H9 (cell line): ENCODE measurements around the gene GALNT9. TPM values are rescaled to one million over a fixed set of nuclear protein-coding genes. Genes with fewer than 3 reads are reported as not detected.

ENCODE experiments used
- DNase-seq: peaks from one replicate; pipeline ENCODE4 v3.0.0-alpha.2; 2017
- H2AFZ ChIP-seq: one replicate; pipeline ENCODE4 v1.6.1; 2013; ENCODE audit warnings: mild to moderate bottlenecking, low read length, control low read depth, moderate library complexity
- H2AK5ac ChIP-seq: 2 replicates; pipeline ENCODE4 v1.6.1; 2013; ENCODE audit warnings: low read length, control low read depth, mixed read lengths; ENCODE audit not compliant: insufficient read length
- H2BK120ac ChIP-seq: one replicate; pipeline ENCODE4 v1.6.1; 2013; ENCODE audit warnings: low read depth, mild to moderate bottlenecking, low read length, control low read depth, inconsistent platforms; ENCODE audit not compliant: poor library complexity, severe bottlenecking
- H2BK12ac ChIP-seq: 2 replicates; pipeline ENCODE4 v1.6.1; 2013; ENCODE audit warnings: low read length, control low read depth, mixed read lengths, low read depth; ENCODE audit not compliant: insufficient read length
- H2BK15ac ChIP-seq: 2 replicates; pipeline ENCODE4 v1.6.1; 2013; ENCODE audit warnings: low read depth, low read length, control low read depth
- H2BK20ac ChIP-seq: one replicate; pipeline ENCODE4 v1.6.1; 2013; ENCODE audit warnings: low read depth, mild to moderate bottlenecking, low read length, control low read depth, inconsistent platforms; ENCODE audit not compliant: poor library complexity, severe bottlenecking
- H2BK5ac ChIP-seq: 2 replicates; pipeline ENCODE4 v1.6.1; 2013; ENCODE audit warnings: low read length, control low read depth, mixed read lengths; ENCODE audit not compliant: insufficient read length
- H3K14ac ChIP-seq: 2 replicates; pipeline ENCODE4 v1.6.1; 2013; ENCODE audit warnings: low read length, control low read depth; ENCODE audit not compliant: insufficient read depth
- H3K18ac ChIP-seq: 2 replicates; pipeline ENCODE4 v1.6.1; 2013; ENCODE audit warnings: low read depth, mild to moderate bottlenecking, mixed read lengths, low read length, control low read depth; ENCODE audit not compliant: insufficient read length
- H3K23ac ChIP-seq: 2 replicates; pipeline ENCODE4 v1.6.1; 2013; ENCODE audit warnings: low read length, control low read depth, mixed read lengths, low read depth; ENCODE audit not compliant: insufficient read length
- H3K23me2 ChIP-seq: 2 replicates; pipeline ENCODE4 v1.6.1; 2013; ENCODE audit warnings: low read depth, mild to moderate bottlenecking, mixed read lengths, low read length, control low read depth; ENCODE audit not compliant: insufficient read length, poor library complexity, severe bottlenecking
- H3K27ac ChIP-seq: 2 replicates; pipeline ENCODE4 v1.5.1; 2013; ENCODE audit warnings: low read length, control low read depth, mixed read lengths, low read depth; ENCODE audit not compliant: insufficient read length
- H3K27me3 ChIP-seq: 2 replicates; pipeline ENCODE4 v1.6.1; 2013; ENCODE audit warnings: low read length, control low read depth, inconsistent platforms; ENCODE audit not compliant: insufficient read depth
- H3K4ac ChIP-seq: 2 replicates; pipeline ENCODE4 v1.6.1; 2013; ENCODE audit warnings: low read depth, mild to moderate bottlenecking, control low read depth, inconsistent platforms, low read length, moderate library complexity
- H3K4me1 ChIP-seq: 2 replicates; pipeline ENCODE4 v1.6.1; 2013; ENCODE audit warnings: low read length, control low read depth, inconsistent platforms; ENCODE audit not compliant: insufficient read depth
- H3K4me2 ChIP-seq: 2 replicates; pipeline ENCODE4 v1.6.1; 2013; ENCODE audit warnings: low read length, control low read depth, mixed read lengths; ENCODE audit not compliant: insufficient read length, insufficient read depth
- H3K56ac ChIP-seq: 2 replicates; pipeline ENCODE4 v1.6.1; 2013; ENCODE audit warnings: low read depth, mild to moderate bottlenecking, mixed read lengths, low read length, control low read depth; ENCODE audit not compliant: insufficient read length
- H3K79me1 ChIP-seq: 2 replicates; pipeline ENCODE4 v1.6.1; 2013; ENCODE audit warnings: low read depth, mild to moderate bottlenecking, moderate library complexity, low read length, control low read depth, inconsistent platforms; ENCODE audit not compliant: insufficient read depth, poor library complexity, severe bottlenecking
- H3K79me2 ChIP-seq: 2 replicates; pipeline ENCODE4 v1.6.1; 2013; ENCODE audit warnings: low read length, control low read depth, inconsistent platforms; ENCODE audit not compliant: insufficient read depth
- H3K9ac ChIP-seq: 2 replicates; pipeline ENCODE4 v1.6.1; 2013; ENCODE audit warnings: low read length, control low read depth, mixed read lengths; ENCODE audit not compliant: insufficient read length; ENCODE audit errors: extremely low read depth
- H3K9me3 ChIP-seq: one replicate; pipeline ENCODE4 v1.6.1; 2013; ENCODE audit warnings: low read depth, low read length, inconsistent platforms; ENCODE audit not compliant: control insufficient read depth
- H3T11ph ChIP-seq: one replicate; pipeline ENCODE4 v1.6.1; 2013; ENCODE audit warnings: mild to moderate bottlenecking, low read length, control low read depth, inconsistent platforms
- H4K20me1 ChIP-seq: one replicate; pipeline ENCODE4 v1.6.1; 2013; ENCODE audit not compliant: control insufficient read depth, insufficient read length, insufficient read depth
- H4K5ac ChIP-seq: 2 replicates; pipeline ENCODE4 v1.6.1; 2013; ENCODE audit warnings: low read depth, mild to moderate bottlenecking, mixed read lengths, low read length, control low read depth; ENCODE audit not compliant: insufficient read length
- H4K8ac ChIP-seq: replicated peaks from 2 replicates; pipeline ENCODE4 v1.6.1; 2013; ENCODE audit warnings: low read length, control low read depth, mixed read lengths, low read depth; ENCODE audit not compliant: insufficient read length
- H4K91ac ChIP-seq: 2 replicates; pipeline ENCODE4 v1.6.1; 2013; ENCODE audit warnings: low read depth, mild to moderate bottlenecking, moderate library complexity, mixed read lengths, low read length, control low read depth; ENCODE audit not compliant: insufficient read length
- H3K27ac Mint-ChIP-seq, 3 experiments: 2 replicates in 2 of 3; 3 replicates in 1 of 3; pipeline ENCODE4 v1.8.0; 2020 to 2021; ENCODE audit warnings: mixed read lengths in 3 of 3, mild to moderate bottlenecking in 1 of 3, moderate library complexity in 1 of 3
- H3K27me3 Mint-ChIP-seq: 2 replicates; pipeline ENCODE4 v1.8.0; 2021; ENCODE audit warnings: low read depth, mild to moderate bottlenecking, moderate library complexity, mixed read lengths
- H3K36me3 Mint-ChIP-seq, 3 experiments: 2 replicates in 2 of 3; 3 replicates in 1 of 3; pipeline ENCODE4 v1.8.0; 2020 to 2021; ENCODE audit warnings: low read depth in 3 of 3, mixed read lengths in 3 of 3; ENCODE audit not compliant: insufficient read depth in 1 of 3
- H3K4me1 Mint-ChIP-seq, 2 experiments: 2 replicates each; pipeline ENCODE4 v1.8.0; 2020; ENCODE audit warnings: mixed read lengths in 2 of 2
- H3K4me3 Mint-ChIP-seq, 2 experiments: 2 replicates in 1 of 2; 3 replicates in 1 of 2; pipeline ENCODE4 v1.8.0; 2020 to 2021; ENCODE audit warnings: mild to moderate bottlenecking in 2 of 2, mixed read lengths in 2 of 2, moderate library complexity in 1 of 2
- H3K9me3 Mint-ChIP-seq, 2 experiments: 2 replicates in 1 of 2; 3 replicates in 1 of 2; pipeline ENCODE4 v1.8.0; 2020; ENCODE audit warnings: mild to moderate bottlenecking in 2 of 2, mixed read lengths in 2 of 2, moderate library complexity in 1 of 2
- CTCF ChIP-seq: fragments of 200-600 bp; sonication (generic); conservative IDR thresholded peaks from 3 replicates; pipeline ENCODE4 v1.8.0; 2021; ENCODE audit warnings: antibody characterized with exemption, mild to moderate bottlenecking
- WGBS: extraction: QIAGEN DNeasy Blood & Tissue Kit; methylation state at CpG from one replicate; pipeline ENCODE4 v1.1.7; 2013; ENCODE audit warnings: missing lambda C conversion rate, low lambda C conversion rate, mixed read lengths; ENCODE audit not compliant: insufficient read length; ENCODE audit errors: extremely low coverage; 5-methylcytosine and 5-hydroxymethylcytosine counted together
- total RNA-seq: library from RNA; stranded (reverse); gene quantifications from 2 replicates; pipeline ENCODE4 v1.2.1, GENCODE V29; 2021

The GALNT9 gene
- total RNA-seq, 1 experiment from 2014 or later = 0.35 TPM

GRCh38 chr12:132319991-132320570 is 9.3 kb downstream of the GALNT9 start:
- WGBS = no CpG with 5 or more reads among the region's 29 CpGs

More at GRCh38 chr12:132319991-132320570, 9.3 kb downstream of the GALNT9 start:
- Histone ChIP-seq H3K56ac (no peak overlapping the region), H3K4me1 (no peaks in the 10 kb centered on the region), H2BK15ac (no peak overlapping the region), H2BK12ac (no peak overlapping the region), H3K4ac (no peak overlapping the region), H3T11ph (no peak overlapping the region), H2BK120ac (no peak overlapping the region), H3K23me2 (no peaks in the 10 kb centered on the region), H4K5ac (no peak overlapping the region), H3K23ac (no peak overlapping the region), H3K14ac (no peak overlapping the region), H2BK20ac (no peak overlapping the region), H3K9me3 (no peaks in the 10 kb centered on the region), H2BK5ac (no peak overlapping the region), H3K79me2 (no peaks in the 10 kb centered on the region), H3K4me2 (no peak overlapping the region), H4K8ac (no peak overlapping the region), H3K79me1 (no peaks in the 10 kb centered on the region), H4K20me1 (no peaks in the 10 kb centered on the region), H2AFZ (no peak overlapping the region), H3K9ac (no peak overlapping the region), H3K27me3 (no peaks in the 10 kb centered on the region; the same call in 1 of the 2 replicates), H2AK5ac (no peak overlapping the region), H3K27ac (no peak overlapping the region), H4K91ac (no peak overlapping the region), H3K18ac (no peak overlapping the region)
- Mint-ChIP-seq H3K4me1 (peaks cover 0 to 9% of the 10 kb centered on the region in 2 experiments; a peak in 2 of 4 replicates), H3K27ac (no peak overlapping the region), H3K36me3 (no peaks in the 10 kb centered on the region), H3K4me3 (no peak overlapping the region), H3K27me3 (peaks cover 72% of the 10 kb centered on the region), H3K9me3 (no peaks in the 10 kb centered on the region; a peak in 1 of 5 replicates)
- DNase-seq = no peak
- no peak for TF ChIP-seq CTCF
